Type B pancreatic cell (in vitro differentiated cells): ENCODE results near the gene CRTC1. TPM values are rescaled to one million over a fixed set of nuclear protein-coding genes. Genes with fewer than 3 reads are reported as not detected.

Experiments used
- DNase-seq: peaks from one replicate; pipeline ENCODE4 v3.0.0; 2021; ENCODE audit warnings: mixed read lengths; ENCODE audit not compliant: unreplicated experiment; ENCODE audit errors: extremely low spot score
- H3K27ac Mint-ChIP-seq: 2 replicates; pipeline ENCODE4 v1.8.0; 2021; ENCODE audit warnings: mild to moderate bottlenecking, mixed read lengths
- H3K27me3 Mint-ChIP-seq: 2 replicates; pipeline ENCODE4 v1.8.0; 2021; ENCODE audit warnings: mixed read lengths
- H3K36me3 Mint-ChIP-seq: 2 replicates; pipeline ENCODE4 v1.8.0; 2021; ENCODE audit warnings: mixed read lengths
- H3K4me1 Mint-ChIP-seq: one replicate; pipeline ENCODE4 v1.8.0; 2021; ENCODE audit warnings: mixed read lengths; ENCODE audit not compliant: unreplicated experiment
- H3K4me3 Mint-ChIP-seq: 2 replicates; pipeline ENCODE4 v1.8.0; 2021; ENCODE audit warnings: mild to moderate bottlenecking, mixed read lengths
- H3K9me3 Mint-ChIP-seq: 2 replicates; pipeline ENCODE4 v1.8.0; 2021; ENCODE audit warnings: mixed read lengths
- CTCF ChIP-seq: fragments of 200-600 bp; sonication (generic); conservative IDR thresholded peaks from 2 replicates; pipeline ENCODE4 v1.5.0; 2021; ENCODE audit warnings: antibody characterized with exemption, mild to moderate bottlenecking
- total RNA-seq: library from RNA; stranded (reverse); gene quantifications from 2 replicates; pipeline ENCODE4 v1.2.1, GENCODE V29; 2021; ENCODE audit warnings: low replicate concordance

The CRTC1 gene
- total RNA-seq, 1 donor from 2014 or later, result 20.2 TPM

- no peak for TF ChIP-seq CTCF
- DNase-seq, result no peak
- peaks cover 7% of the 10 kb centered on the region for H3K4me1 Mint-ChIP-seq
- H3K4me3 Mint-ChIP-seq, result no peak overlapping the region
- H3K27ac Mint-ChIP-seq, result no peak overlapping the region
- no peaks in the 10 kb centered on the region for H3K27me3 Mint-ChIP-seq
- H3K9me3 Mint-ChIP-seq, result no peaks in the 10 kb centered on the region
- peaks cover 7% of the 10 kb centered on the region for H3K36me3 Mint-ChIP-seq
These were observed 17.2 kb upstream of the CRTC1 start for GRCh38 chr19:18666317-18666716.

GRCh38 chr19:18666784-18667183 is 16.7 kb upstream of the CRTC1 start:
- Mint-ChIP-seq H3K27ac (no peak overlapping the region), H3K9me3 (no peaks in the 10 kb centered on the region), H3K4me3 (no peak overlapping the region), H3K27me3 (no peaks in the 10 kb centered on the region), H3K4me1 (peaks cover 8% of the 10 kb centered on the region), H3K36me3 (peaks cover 7% of the 10 kb centered on the region)
- no peak for TF ChIP-seq CTCF
- DNase-seq, result no peak

GRCh38 chr19:18667531-18668251 is 15.8 kb upstream of the CRTC1 start:
- TF ChIP-seq CTCF, result no peak
- Mint-ChIP-seq H3K9me3 (no peaks in the 10 kb centered on the region), H3K36me3 (peaks cover 7% of the 10 kb centered on the region), H3K27ac (no peak overlapping the region), H3K27me3 (no peaks in the 10 kb centered on the region), H3K4me3 (no peak overlapping the region), H3K4me1 (peaks cover 8% of the 10 kb centered on the region)
- no peak for DNase-seq

- no peak overlapping the region for H3K4me3 Mint-ChIP-seq
- H3K9me3 Mint-ChIP-seq, result no peaks in the 10 kb centered on the region
- H3K27me3 Mint-ChIP-seq, result no peaks in the 10 kb centered on the region
- no peak overlapping the region for H3K27ac Mint-ChIP-seq
- H3K36me3 Mint-ChIP-seq, result peaks cover 7% of the 10 kb centered on the region
- peaks cover 8% of the 10 kb centered on the region for H3K4me1 Mint-ChIP-seq
- TF ChIP-seq CTCF, result no peak
- no peak for DNase-seq
These were observed 15.2 kb upstream of the CRTC1 start for GRCh38 chr19:18668252-18668631.

- no peaks in the 10 kb centered on the region for H3K27me3 Mint-ChIP-seq
- H3K36me3 Mint-ChIP-seq, result peaks cover 7% of the 10 kb centered on the region
- no peak for DNase-seq
- H3K27ac Mint-ChIP-seq, result no peak overlapping the region
- H3K4me3 Mint-ChIP-seq, result no peak overlapping the region
- H3K4me1 Mint-ChIP-seq, result peaks cover 8% of the 10 kb centered on the region
- H3K9me3 Mint-ChIP-seq, result no peaks in the 10 kb centered on the region
- TF ChIP-seq CTCF, result no peak
These were observed 14.5 kb upstream of the CRTC1 start for GRCh38 chr19:18668744-18669523.
